Subcutaneous adipose tissue (tissue), 4 donors: ENCODE data around the gene PARM1. TPM values are rescaled to one million over a fixed set of nuclear protein-coding genes. Genes with fewer than 3 reads are reported as not detected.

Source experiments
- CTCF ChIP-seq: fragments of 450-650 bp; IDR thresholded peaks from one replicate; pipeline ENCODE4 v1.5.1; 2016; ENCODE audit warnings: low read depth, mild to moderate bottlenecking, control low read depth, antibody characterized with exemption, moderate library complexity
- total RNA-seq, 4 donors: library from RNA; depleted of rRNA; stranded (reverse); fragments of >200 nt; gene quantifications; one replicate each; pipeline ENCODE4 v1.1.0, GENCODE V29; 2016

Gene PARM1
- total RNA-seq, 4 donors from 2014 or later = 10.5 to 62.3 (median 50.4) TPM

GRCh38 chr4:75030028-75030427 is 97.1 kb downstream of the PARM1 start:
- TF ChIP-seq CTCF = no peak

GRCh38 chr4:75030649-75031235 is 97.8 kb downstream of the PARM1 start:
- TF ChIP-seq CTCF = no peak

- no peak for TF ChIP-seq CTCF
Measured at GRCh38 chr4:75031775-75032174, 98.9 kb downstream of the PARM1 start.

GRCh38 chr4:75034523-75034922 is 101.6 kb downstream of the PARM1 start:
- TF ChIP-seq CTCF = no peak

- TF ChIP-seq CTCF = no peak
Measured at GRCh38 chr4:75035321-75035720, 102.4 kb downstream of the PARM1 start.

- TF ChIP-seq CTCF = no peak
Measured at GRCh38 chr4:75036046-75036830, 103.3 kb downstream of the PARM1 start.

GRCh38 chr4:75037252-75037651 is 104.3 kb downstream of the PARM1 start:
- TF ChIP-seq CTCF = no peak
